IMR-90 (cell line): Measurements from ENCODE around the gene NXN. TPM values are rescaled to one million over a fixed set of nuclear protein-coding genes. Genes with fewer than 3 reads are reported as not detected.

Experiments
- ATAC-seq: fragments of 200-7000 bp; cut with Tn5 transposase; 2 replicates; pipeline ENCODE4 v1.9.1; 2020; ENCODE audit warnings: low read depth, mild to moderate bottlenecking, moderate library complexity
- BruUV-seq: library from RNA; stranded (reverse); fragments of 400-500 nt; replicated peaks from 2 replicates; lab custom pipeline; 2021; lab: Mats Ljungman, UMichigan
- CTCF ChIA-PET: fragments of 300-600 bp; formaldehyde crosslinking; extraction: SDS; loops from one replicate; lab custom pipeline; 2021; ENCODE audit warnings: antibody characterized with exemption; lab: Yijun Ruan, JAX
- POLR2A ChIA-PET: fragments of 300-600 bp; sonication (Branson Sonifier 250); formaldehyde crosslinking; loops from one replicate; lab custom pipeline; 2022; ENCODE audit warnings: antibody characterized with exemption; ENCODE audit not compliant: unreplicated experiment; lab: Charles Lee
- DNase-seq: peaks from one replicate; pipeline ENCODE4 v3.0.0; 2013
- H2AFZ ChIP-seq: replicated peaks from 2 replicates; pipeline ENCODE3; 2013; ENCODE audit warnings: low read length, mild to moderate bottlenecking; ENCODE audit not compliant: poor library complexity
- H2AK5ac ChIP-seq: 2 replicates; pipeline ENCODE4 v1.6.1; 2013; ENCODE audit warnings: low read depth, low read length, inconsistent platforms
- H2AK9ac ChIP-seq: replicated peaks from 2 replicates; pipeline ENCODE3; 2013; ENCODE audit warnings: mild to moderate bottlenecking, low read depth, low read length, moderate library complexity; ENCODE audit not compliant: poor library complexity
- H2BK120ac ChIP-seq: 2 replicates; pipeline ENCODE4 v1.6.1; 2013; ENCODE audit warnings: low read depth, low read length, inconsistent platforms
- H2BK15ac ChIP-seq: 3 replicates; pipeline ENCODE4 v1.6.1; 2013; ENCODE audit warnings: low read depth, low read length, inconsistent platforms
- H2BK20ac ChIP-seq: 2 replicates; pipeline ENCODE4 v1.6.1; 2013; ENCODE audit warnings: low read depth, mild to moderate bottlenecking, inconsistent platforms, low read length, moderate library complexity
- H2BK5ac ChIP-seq: 2 replicates; pipeline ENCODE4 v1.6.1; 2013; ENCODE audit warnings: mild to moderate bottlenecking, low read depth, low read length, inconsistent platforms; ENCODE audit not compliant: poor library complexity, severe bottlenecking
- H3K14ac ChIP-seq: replicated peaks from 2 replicates; pipeline ENCODE4 v1.6.1; 2013; ENCODE audit warnings: low read depth, low read length, inconsistent platforms
- H3K18ac ChIP-seq: 2 replicates; pipeline ENCODE4 v1.6.1; 2013; ENCODE audit warnings: low read depth, low read length, control low read depth
- H3K23ac ChIP-seq: 2 replicates; pipeline ENCODE4 v1.6.1; 2013; ENCODE audit warnings: low read depth, low read length, inconsistent platforms
- H3K27ac ChIP-seq: 2 replicates; pipeline ENCODE4 v1.5.1; 2013; ENCODE audit warnings: mild to moderate bottlenecking, control low read depth, low read length; ENCODE audit not compliant: insufficient read depth
- H3K27me3 ChIP-seq: 2 replicates; pipeline ENCODE4 v1.6.1; 2013; ENCODE audit warnings: low read length; ENCODE audit not compliant: control insufficient read depth, insufficient read depth
- H3K36me3 ChIP-seq: 2 replicates; pipeline ENCODE4 v1.6.1; 2013; ENCODE audit warnings: low read length, mixed read lengths; ENCODE audit not compliant: control insufficient read depth, insufficient read depth
- H3K4ac ChIP-seq: 2 replicates; pipeline ENCODE4 v1.6.1; 2013; ENCODE audit warnings: low read depth, low read length, inconsistent platforms
- H3K4me1 ChIP-seq: 2 replicates; pipeline ENCODE4 v1.6.1; 2013; ENCODE audit warnings: low read length, mixed read lengths; ENCODE audit not compliant: control insufficient read depth, insufficient read depth
- H3K4me2 ChIP-seq: 2 replicates; pipeline ENCODE4 v1.6.1; 2013; ENCODE audit warnings: low read depth, mild to moderate bottlenecking, control low read depth, low read length, moderate library complexity
- H3K4me3 ChIP-seq: 2 replicates; pipeline ENCODE4 v1.5.1; 2013; ENCODE audit warnings: low read depth, mild to moderate bottlenecking, control low read depth, low read length, moderate library complexity; ENCODE audit not compliant: insufficient read depth
- H3K56ac ChIP-seq: 2 replicates; pipeline ENCODE4 v1.6.1; 2013; ENCODE audit warnings: low read length, inconsistent platforms; ENCODE audit not compliant: insufficient read depth; ENCODE audit errors: extremely low read depth
- H3K79me1 ChIP-seq, 2 experiments: 2 replicates each; pipeline ENCODE4 v1.6.1; 2013; ENCODE audit warnings: low read length in 2 of 2, inconsistent platforms in 1 of 2, low read depth in 1 of 2
- H3K9ac ChIP-seq: 2 replicates; pipeline ENCODE4 v1.6.1; 2013; ENCODE audit warnings: low read depth, low read length, control low read depth
- H3K9me1 ChIP-seq: 2 replicates; pipeline ENCODE4 v1.6.1; 2013; ENCODE audit warnings: low read length, inconsistent platforms; ENCODE audit not compliant: insufficient read depth
- H3K9me3 ChIP-seq: 2 replicates; pipeline ENCODE4 v1.6.1; 2013; ENCODE audit warnings: low read length; ENCODE audit not compliant: control insufficient read depth, insufficient read depth
- H4K20me1 ChIP-seq: 2 replicates; pipeline ENCODE4 v1.6.1; 2013; ENCODE audit warnings: low read length, inconsistent platforms; ENCODE audit not compliant: insufficient read depth
- H4K5ac ChIP-seq: 2 replicates; pipeline ENCODE4 v1.6.1; 2013; ENCODE audit warnings: mild to moderate bottlenecking, low read depth, low read length, control low read depth
- H4K8ac ChIP-seq, 2 experiments: 2 replicates each; pipeline ENCODE4 v1.6.1; 2013; ENCODE audit warnings: low read depth in 2 of 2, low read length in 2 of 2, control low read depth in 1 of 2, inconsistent platforms in 1 of 2
- H4K91ac ChIP-seq: 2 replicates; pipeline ENCODE4 v1.6.1; 2013; ENCODE audit warnings: low read depth, low read length, inconsistent platforms; ENCODE audit not compliant: insufficient read depth
- CEBPB ChIP-seq: IDR thresholded peaks from 2 replicates; pipeline ENCODE4 v1.6.1; 2012; ENCODE audit warnings: low read depth, low read length, improper control_type of control experiment
- MXI1 ChIP-seq: IDR thresholded peaks from 2 replicates; pipeline ENCODE4 v1.6.1; 2012; ENCODE audit warnings: low read depth, mild to moderate bottlenecking, low read length, moderate library complexity, borderline replicate concordance
- POLR2A ChIP-seq: IDR thresholded peaks from 2 replicates; pipeline ENCODE4 v1.6.1; 2012; ENCODE audit warnings: mild to moderate bottlenecking, low read depth, low read length
- WGBS, 2 experiments: methylation state at CpG; one replicate each; pipeline versions ENCODE4 v1.1.5 to v1.1.7; 2013; ENCODE audit warnings: missing lambda C conversion rate in 2 of 2; ENCODE audit not compliant: insufficient read length in 1 of 2; ENCODE audit errors: extremely low coverage in 2 of 2; 5-methylcytosine and 5-hydroxymethylcytosine counted together
- dilution Hi-C: fragments of 300-500 bp; cut with HindIII; formaldehyde crosslinking; loops from one replicate; pipeline ENCODE4 v1.14.3; 2018; ENCODE audit warnings: low sequenced_read_pairs; ENCODE audit not compliant: unreplicated experiment
- in situ Hi-C: fragments of 300-500 bp; cut with MboI; formaldehyde crosslinking; loops from 3 replicates; pipeline ENCODE4 v1.14.3; 2019; ENCODE audit warnings: low sequenced_read_pairs, inconsistent platforms, mixed read lengths
- intact Hi-C: fragments of 100-400 bp; cut with micrococcal nuclease; formaldehyde crosslinking; loops from 2 replicates; pipeline ENCODE4 v1.10.0; 2022
- polyA plus RNA-seq, 3 experiments: library from polyadenylated mRNA; depleted of rRNA; stranded (reverse); fragments of >200 nt; gene quantifications; 2 replicates each; pipeline ENCODE4 v1.2.3, GENCODE V29; 2012; ENCODE audit warnings: low replicate concordance in 1 of 3
- total RNA-seq: library from RNA; depleted of rRNA; stranded (reverse); fragments of >200 nt; gene quantifications from 2 replicates; pipeline ENCODE4 v1.2.3, GENCODE V29; 2012
- TF ChIP-seq, protein P1 (sequence below): conservative IDR thresholded peaks from 2 replicates; pipeline ENCODE4 v1.5.1; 2012; ENCODE audit warnings: mild to moderate bottlenecking, low read depth, low read length, improper control_type of control experiment

The NXN gene
- total and polyA plus RNA-seq, 2 of the 4 experiments (the other 2 are of a cell fraction) = 52.5 to 116 TPM

GRCh38 chr17:778096-778495, 201.5 kb downstream of the NXN start:
- no peak for TF ChIP-seq POLR2A
- TF ChIP-seq, protein P1, sequence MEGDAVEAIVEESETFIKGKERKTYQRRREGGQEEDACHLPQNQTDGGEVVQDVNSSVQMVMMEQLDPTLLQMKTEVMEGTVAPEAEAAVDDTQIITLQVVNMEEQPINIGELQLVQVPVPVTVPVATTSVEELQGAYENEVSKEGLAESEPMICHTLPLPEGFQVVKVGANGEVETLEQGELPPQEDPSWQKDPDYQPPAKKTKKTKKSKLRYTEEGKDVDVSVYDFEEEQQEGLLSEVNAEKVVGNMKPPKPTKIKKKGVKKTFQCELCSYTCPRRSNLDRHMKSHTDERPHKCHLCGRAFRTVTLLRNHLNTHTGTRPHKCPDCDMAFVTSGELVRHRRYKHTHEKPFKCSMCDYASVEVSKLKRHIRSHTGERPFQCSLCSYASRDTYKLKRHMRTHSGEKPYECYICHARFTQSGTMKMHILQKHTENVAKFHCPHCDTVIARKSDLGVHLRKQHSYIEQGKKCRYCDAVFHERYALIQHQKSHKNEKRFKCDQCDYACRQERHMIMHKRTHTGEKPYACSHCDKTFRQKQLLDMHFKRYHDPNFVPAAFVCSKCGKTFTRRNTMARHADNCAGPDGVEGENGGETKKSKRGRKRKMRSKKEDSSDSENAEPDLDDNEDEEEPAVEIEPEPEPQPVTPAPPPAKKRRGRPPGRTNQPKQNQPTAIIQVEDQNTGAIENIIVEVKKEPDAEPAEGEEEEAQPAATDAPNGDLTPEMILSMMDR = no peak
- no peak for TF ChIP-seq MXI1
- no peak for TF ChIP-seq CEBPB
- Histone ChIP-seq H4K8ac (no peak overlapping the region), H3K4me3 (no peak overlapping the region), H3K9me1 (no peaks in the 10 kb centered on the region), H3K4me1 (peaks cover 7% of the 10 kb centered on the region; the same call in 1 of the 2 replicates), H3K18ac (no peak overlapping the region), H4K20me1 (no peaks in the 10 kb centered on the region), H2BK5ac (no peak overlapping the region), H3K14ac (no peak overlapping the region), H3K23ac (no peak overlapping the region), H3K4ac (no peak overlapping the region), H3K27ac (no peak overlapping the region), H3K27me3 (no peaks in the 10 kb centered on the region), H2AFZ (no peak overlapping the region), H2AK9ac (no peak overlapping the region), H3K56ac (no peak overlapping the region), H4K5ac (no peak overlapping the region), H3K36me3 (peaks cover 33% of the 10 kb centered on the region), H2AK5ac (no peak overlapping the region), H4K91ac (no peak overlapping the region), H3K9ac (no peak overlapping the region), H3K79me1 (peaks cover 26 to 59% of the 10 kb centered on the region in 2 experiments), H3K4me2 (no peak overlapping the region), H2BK20ac (no peak overlapping the region), H2BK15ac (no peak overlapping the region), H3K9me3 (no peaks in the 10 kb centered on the region), H2BK120ac (no peak overlapping the region)
- CTCF ChIA-PET = no interaction called here
- in situ Hi-C loops = no loop called here
- POLR2A ChIA-PET = no interaction called here
- no TSS peak for BruUV-seq
- intact Hi-C loops = no loop called here
- ATAC-seq = no peak
- WGBS, 2 experiments = 80% methylated on average over 1 of the region's 11 CpGs; no CpG with 5 or more reads in 1 of the 2 experiments
- DNase-seq = no peak
- dilution Hi-C loops = loop anchor here (25.0 kb wide), 1 partner anchor 209 kb away; the partner anchor contains the start of genes NXN and TIMM22
